ENCODE results near the gene EIF4G2. TPM values are rescaled to one million over a fixed set of nuclear protein-coding genes. Genes with fewer than 3 reads are reported as not detected.

The EIF4G2 gene
- total and polyA plus RNA-seq, 8 donors: 835 to 1,027 (median 941) TPM

DNA sequence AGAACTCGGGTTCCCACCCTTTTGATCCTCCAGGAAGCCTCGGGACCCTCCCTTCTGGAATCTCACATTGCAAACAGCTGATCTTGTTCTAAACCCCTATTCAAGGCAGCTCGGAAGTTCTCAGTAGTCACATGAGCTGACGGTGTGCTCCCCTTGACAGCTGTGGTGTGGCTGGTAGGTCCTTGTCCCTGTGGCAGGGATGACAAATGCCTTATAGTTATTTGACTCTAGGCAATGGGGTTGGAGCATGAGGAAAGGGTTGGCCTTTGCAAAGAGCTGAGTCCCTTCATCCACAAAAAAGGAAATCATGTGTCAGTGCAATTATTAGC is 23.6 kb downstream of the EIF4G2 start:
- peaks cover 0 to 4% of the 10 kb centered on the region in 2 donors for H3K36me3 ChIP-seq
- no peak overlapping the region for H3K27ac ChIP-seq
- no peak for DNase-seq
- H3K9me3 ChIP-seq: no peaks in the 10 kb centered on the region
- H3K4me3 ChIP-seq: no peak overlapping the region
- TF ChIP-seq, protein P1, sequence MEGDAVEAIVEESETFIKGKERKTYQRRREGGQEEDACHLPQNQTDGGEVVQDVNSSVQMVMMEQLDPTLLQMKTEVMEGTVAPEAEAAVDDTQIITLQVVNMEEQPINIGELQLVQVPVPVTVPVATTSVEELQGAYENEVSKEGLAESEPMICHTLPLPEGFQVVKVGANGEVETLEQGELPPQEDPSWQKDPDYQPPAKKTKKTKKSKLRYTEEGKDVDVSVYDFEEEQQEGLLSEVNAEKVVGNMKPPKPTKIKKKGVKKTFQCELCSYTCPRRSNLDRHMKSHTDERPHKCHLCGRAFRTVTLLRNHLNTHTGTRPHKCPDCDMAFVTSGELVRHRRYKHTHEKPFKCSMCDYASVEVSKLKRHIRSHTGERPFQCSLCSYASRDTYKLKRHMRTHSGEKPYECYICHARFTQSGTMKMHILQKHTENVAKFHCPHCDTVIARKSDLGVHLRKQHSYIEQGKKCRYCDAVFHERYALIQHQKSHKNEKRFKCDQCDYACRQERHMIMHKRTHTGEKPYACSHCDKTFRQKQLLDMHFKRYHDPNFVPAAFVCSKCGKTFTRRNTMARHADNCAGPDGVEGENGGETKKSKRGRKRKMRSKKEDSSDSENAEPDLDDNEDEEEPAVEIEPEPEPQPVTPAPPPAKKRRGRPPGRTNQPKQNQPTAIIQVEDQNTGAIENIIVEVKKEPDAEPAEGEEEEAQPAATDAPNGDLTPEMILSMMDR (IDR thresholded peaks at IDR 0.05): no peak
- intact Hi-C loops (cut with DNase I): no loop called here
- ATAC-seq: no peak
- H3K4me1 ChIP-seq: no peaks in the 10 kb centered on the region
- H3K27me3 ChIP-seq: no peaks in the 10 kb centered on the region

DNA sequence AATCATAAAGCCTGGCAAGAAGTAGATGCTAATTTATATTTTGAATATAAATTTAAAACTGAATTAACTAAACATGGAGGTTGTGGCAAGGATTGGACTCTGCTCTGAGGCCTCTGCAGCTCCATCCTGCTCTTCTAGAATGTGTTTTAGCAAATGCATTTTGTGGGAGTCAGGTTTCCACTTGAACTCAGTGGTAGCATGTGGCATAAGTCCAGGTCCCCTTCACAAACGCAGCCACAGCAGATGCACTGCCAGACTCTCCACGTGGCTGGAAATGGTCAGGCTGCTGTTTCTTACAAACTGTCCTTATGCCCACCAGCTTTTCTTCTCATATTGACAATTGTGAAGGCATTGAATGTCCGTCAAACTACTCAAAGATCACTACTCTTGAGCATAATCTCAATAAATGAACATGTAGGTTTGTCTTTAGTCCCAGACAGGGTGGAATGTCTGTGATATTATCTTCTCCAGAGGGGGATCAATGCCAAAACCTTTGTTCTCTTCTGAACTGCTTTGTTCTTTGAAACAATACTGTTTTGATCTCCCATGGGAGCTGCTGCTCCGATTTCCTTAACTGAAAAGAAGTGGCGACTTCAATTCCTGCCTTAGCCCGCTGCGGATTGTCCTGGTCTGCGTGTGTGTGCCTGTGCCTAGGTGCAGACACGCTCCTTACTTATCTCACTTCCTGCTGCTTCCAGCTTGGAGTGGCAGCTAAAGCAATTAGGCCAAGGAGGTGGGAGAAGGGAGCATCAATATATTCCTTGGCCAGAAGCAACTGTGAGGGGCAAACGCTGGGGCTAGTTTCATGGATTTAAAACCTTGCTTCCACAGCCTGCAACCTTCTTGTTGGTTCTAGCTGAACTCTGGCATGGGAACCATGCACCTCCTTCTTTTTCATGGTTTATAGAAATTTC is 24.2 kb downstream of the EIF4G2 start:
- Histone ChIP-seq H3K27ac (no peak overlapping the region), H3K27me3 (no peaks in the 10 kb centered on the region), H3K9me3 (no peaks in the 10 kb centered on the region), H3K4me3 (no peak overlapping the region), H3K4me1 (no peaks in the 10 kb centered on the region), H3K36me3 (peaks cover 0 to 7% of the 10 kb centered on the region in 2 donors)
- DNase-seq (peak in 1 of 4 donors; percentile 45), ATAC-seq (peak; percentile 19)
- intact Hi-C loops (cut with DNase I): no loop called here
- TF ChIP-seq, protein P1 (IDR thresholded peaks at IDR 0.05): no peak

DNA sequence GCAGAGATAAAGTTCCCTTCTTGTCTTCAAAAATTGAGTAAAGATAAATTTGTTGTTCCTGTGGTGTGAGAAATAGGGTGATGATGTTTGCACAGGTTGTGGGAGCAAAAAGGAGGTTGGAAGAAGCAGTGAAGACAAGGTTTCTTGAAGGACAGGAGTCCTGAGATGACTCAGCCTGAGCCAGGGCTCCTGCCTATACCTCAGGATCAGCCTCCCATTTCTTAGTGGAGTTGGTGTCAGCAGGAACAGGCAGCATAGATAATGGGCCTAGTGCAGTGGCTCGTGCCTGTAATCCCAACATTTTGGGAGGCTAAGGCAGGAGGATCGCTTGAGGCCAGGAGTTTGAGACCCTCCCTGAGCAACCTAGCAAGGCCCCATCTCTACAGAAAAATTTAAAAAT is 28.7 kb downstream of the EIF4G2 start:
- Histone ChIP-seq H3K9me3 (no peaks in the 10 kb centered on the region), H3K27ac (no peak overlapping the region), H3K36me3 (peaks cover 0 to 7% of the 10 kb centered on the region in 2 donors), H3K27me3 (no peaks in the 10 kb centered on the region), H3K4me1 (peaks cover 0 to 10% of the 10 kb centered on the region in 2 donors), H3K4me3 (no peak overlapping the region)
- ATAC-seq (no peak), DNase-seq (no peak)
- TF ChIP-seq, protein P1 (IDR thresholded peaks at IDR 0.05): no peak
- intact Hi-C loops (cut with DNase I): no loop called here

DNA sequence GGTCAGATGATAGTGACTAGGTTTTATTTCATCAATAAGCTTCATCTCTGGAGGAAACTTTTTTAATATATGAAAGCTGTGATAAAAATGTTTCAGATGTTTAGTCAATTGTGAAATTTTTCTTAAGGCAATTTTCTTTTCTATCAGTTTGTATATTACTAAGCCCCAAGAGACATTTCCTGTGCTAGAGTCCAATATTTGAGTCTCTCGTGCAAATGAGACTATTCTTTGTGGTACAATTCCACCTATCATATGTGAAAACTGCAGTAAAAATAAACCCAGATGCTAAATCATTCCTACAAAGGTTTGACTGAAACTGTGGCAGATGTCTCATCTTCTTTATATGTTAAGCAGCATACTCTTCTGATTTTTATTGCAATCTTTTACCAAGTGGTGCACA is 29.6 kb downstream of the EIF4G2 start:
- Histone ChIP-seq H3K27ac (peak overlapping the region; percentile 26 to 40), H3K36me3 (peaks cover 0 to 7% of the 10 kb centered on the region in 2 donors), H3K4me3 (no peak overlapping the region), H3K27me3 (no peaks in the 10 kb centered on the region), H3K4me1 (peaks cover 0 to 10% of the 10 kb centered on the region in 2 donors), H3K9me3 (no peaks in the 10 kb centered on the region)
- no peak for DNase-seq
- TF ChIP-seq, protein P1 (IDR thresholded peaks at IDR 0.05): no peak
- intact Hi-C loops (cut with DNase I): no loop called here
- no peak for ATAC-seq

DNA sequence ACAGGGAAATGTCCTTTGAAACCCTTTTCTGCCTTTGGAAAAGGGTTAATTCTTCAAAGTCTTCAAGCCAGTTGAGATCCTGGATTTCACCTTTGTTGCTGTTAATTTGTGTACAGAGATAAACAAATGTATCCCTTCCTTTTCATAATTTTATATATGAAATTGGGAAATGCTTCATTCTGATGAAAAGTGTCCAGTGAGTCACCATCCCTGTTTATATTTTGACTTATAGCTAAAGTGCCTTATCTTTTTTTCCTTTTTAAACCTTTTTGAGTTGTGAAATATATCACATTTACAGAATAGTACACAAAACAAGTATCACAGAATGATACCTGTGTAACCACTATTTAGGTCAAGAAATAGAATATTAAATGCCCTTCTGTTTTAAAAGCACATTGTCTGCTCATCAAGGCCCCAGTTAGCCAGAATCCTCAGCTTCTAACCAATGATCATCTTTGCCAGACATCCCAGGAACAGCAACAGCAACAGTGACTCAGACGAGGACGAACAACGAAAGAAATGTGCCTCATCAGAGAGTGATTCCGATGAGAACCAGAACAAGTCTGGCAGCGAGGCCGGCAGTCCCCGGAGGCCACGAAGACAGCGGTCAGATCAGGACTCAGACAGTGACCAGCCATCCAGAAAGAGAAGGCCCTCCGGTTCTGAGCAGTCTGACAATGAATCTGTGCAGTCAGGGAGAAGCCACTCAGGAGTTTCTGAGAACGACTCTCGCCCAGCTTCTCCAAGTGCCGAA is 30.3 kb downstream of the EIF4G2 start:
- Histone ChIP-seq H3K9me3 (no peaks in the 10 kb centered on the region), H3K4me3 (no peak overlapping the region), H3K27ac (peak overlapping the region; percentile 26 to 40), H3K36me3 (peaks cover 0 to 7% of the 10 kb centered on the region in 2 donors), H3K4me1 (peaks cover 0 to 10% of the 10 kb centered on the region in 2 donors), H3K27me3 (no peaks in the 10 kb centered on the region)
- ATAC-seq (peak; percentile 52), DNase-seq (peak in 1 of 4 donors; percentile 38)
- intact Hi-C loops (cut with DNase I): no loop called here
- TF ChIP-seq, protein P1 (IDR thresholded peaks at IDR 0.05): no peak
